HepG2 (cell line): ENCODE measurements around the gene ACTR10. TPM values are rescaled to one million over a fixed set of nuclear protein-coding genes. Genes with fewer than 3 reads are reported as not detected.

Experiments used
- ATAC-seq: fragments of 200-7000 bp; cut with Tn5 transposase; 3 replicates; pipeline ENCODE4 v1.9.1; 2020; ENCODE audit warnings: mild to moderate bottlenecking, moderate library complexity
- BruUV-seq: library from RNA; stranded (reverse); fragments of 400-500 nt; replicated peaks from 2 replicates; lab custom pipeline; 2021; lab: Mats Ljungman, UMichigan
- CTCF ChIA-PET: fragments of 300-600 bp; formaldehyde crosslinking; extraction: SDS; loops from one replicate; lab custom pipeline; 2021; ENCODE audit warnings: low total read pairs, inconsistent platforms, low intra/inter-chr PET ratio; lab: Yijun Ruan, JAX
- POLR2A ChIA-PET: fragments of 350-600 bp; sonication (Branson Sonifier 250); formaldehyde crosslinking; loops from one replicate; lab custom pipeline; 2020; ENCODE audit warnings: antibody characterized with exemption, inconsistent platforms; lab: Yijun Ruan, JAX
- DNase-seq: peaks from one replicate; pipeline ENCODE4 v3.0.0-alpha.2; 2015; ENCODE audit warnings: low spot score
- FAIRE-seq: peaks from 3 replicates; lab custom pipeline; 2011; peaks lifted over from hg19 to GRCh38; lab: Jason Lieb, UNC
- H2AFZ ChIP-seq: one replicate; pipeline ENCODE4 v1.6.1; 2011; ENCODE audit warnings: low read length, inconsistent platforms
- H3K27ac ChIP-seq: fragments of 300-600 bp; 3 replicates; pipeline ENCODE4 v1.8.0; 2011; ENCODE audit warnings: mixed run types, mild to moderate bottlenecking, mixed read lengths, low read length, inconsistent platforms; ENCODE audit not compliant: insufficient read depth; ENCODE audit errors: extremely low read length
- H3K27me3 ChIP-seq, 2 experiments: fragments of 200-600 bp in 1 of 2; 2 replicates in 1 of 2; 3 replicates in 1 of 2; pipeline versions ENCODE4 v1.6.0 to v1.8.0; 2011; ENCODE audit warnings: low read length in 2 of 2, mild to moderate bottlenecking in 2 of 2, moderate library complexity in 2 of 2, inconsistent platforms in 1 of 2; ENCODE audit not compliant: insufficient read depth in 2 of 2, control insufficient read depth in 1 of 2
- H3K36me3 ChIP-seq, 2 experiments: fragments of 200-600 bp in 1 of 2; replicated peaks in 1 of 2; 2 replicates in 1 of 2; 3 replicates in 1 of 2; pipeline versions ENCODE4 v1.5.1 to v1.8.0; 2011; ENCODE audit warnings: low read length in 2 of 2, inconsistent platforms in 1 of 2; ENCODE audit not compliant: insufficient read depth in 2 of 2, control insufficient read depth in 1 of 2
- H3K4me1 ChIP-seq: 2 replicates; pipeline ENCODE4 v1.5.1; 2012; ENCODE audit warnings: low read length, inconsistent platforms; ENCODE audit not compliant: insufficient read depth
- H3K4me2 ChIP-seq: 2 replicates; pipeline ENCODE4 v1.6.0; 2011; ENCODE audit warnings: low read depth, low read length, inconsistent platforms
- H3K4me3 ChIP-seq, 3 experiments: fragments of 200-600 bp in 1 of 3; sonication (generic), shearing (Covaris generic) in 1 of 3; replicated peaks in 1 of 3; 2 replicates each; pipeline ENCODE4 v1.5.1; 2011 to 2016; ENCODE audit warnings: low read length in 3 of 3, inconsistent platforms in 2 of 3, low read depth in 2 of 3, mild to moderate bottlenecking in 2 of 3, control low read depth in 1 of 3, mixed read lengths in 1 of 3; ENCODE audit not compliant: insufficient read depth in 1 of 3
- H3K79me2 ChIP-seq: one replicate; pipeline ENCODE4 v1.6.1; 2011; ENCODE audit warnings: low read length, inconsistent platforms; ENCODE audit not compliant: insufficient read depth
- H3K9ac ChIP-seq: 2 replicates; pipeline ENCODE4 v1.6.0; 2011; ENCODE audit warnings: mild to moderate bottlenecking, low read depth, low read length, inconsistent platforms; ENCODE audit not compliant: insufficient read depth
- H3K9me3 ChIP-seq: 2 replicates; pipeline ENCODE4 v1.5.1; 2012; ENCODE audit warnings: mild to moderate bottlenecking, low read length
- H4K20me1 ChIP-seq: 2 replicates; pipeline ENCODE4 v1.6.0; 2011; ENCODE audit warnings: inconsistent platforms, mild to moderate bottlenecking, low read length, moderate library complexity; ENCODE audit not compliant: insufficient read depth
- DNMT1 ChIP-seq: sonication (generic); formaldehyde crosslinking; IDR thresholded peaks from 2 replicates; pipeline ENCODE4 v1.5.1; 2020; ENCODE audit warnings: mild to moderate bottlenecking, missing genetic modification reagents
- FOXP4 ChIP-seq: sonication (generic); formaldehyde crosslinking; IDR thresholded peaks from 2 replicates; pipeline ENCODE4 v1.4.0; 2020; ENCODE audit warnings: missing genetic modification reagents
- GABPA ChIP-seq, 2 experiments: IDR thresholded peaks; 2 replicates each; pipeline ENCODE4 v1.6.1; 2011 to 2016; ENCODE audit warnings: low read depth in 2 of 2, low read length in 1 of 2, missing biosample characterization in 1 of 2, missing genetic modification characterization in 1 of 2
- NFAT5 ChIP-seq: sonication (generic); formaldehyde crosslinking; IDR thresholded peaks from 2 replicates; pipeline ENCODE4 v1.4.0; 2020; ENCODE audit warnings: missing genetic modification reagents
- PCBP1 ChIP-seq: fragments of 200-400 bp; formaldehyde crosslinking; IDR thresholded peaks from 2 replicates; pipeline ENCODE4 v1.6.1; 2017; ENCODE audit warnings: mild to moderate bottlenecking, low read depth, low read length, borderline replicate concordance
- SOX5 ChIP-seq: IDR thresholded peaks from 2 replicates; pipeline ENCODE4 v1.6.1; 2016; ENCODE audit warnings: borderline replicate concordance
- ZBED4 ChIP-seq: sonication (generic); formaldehyde crosslinking; IDR thresholded peaks from 2 replicates; pipeline ENCODE4 v1.4.0; 2020; ENCODE audit warnings: missing genetic modification reagents, borderline replicate concordance
- ZNF124 ChIP-seq: sonication (generic); formaldehyde crosslinking; IDR thresholded peaks from 2 replicates; pipeline ENCODE4 v1.4.0; 2020; ENCODE audit warnings: missing genetic modification reagents
- ZNF678 ChIP-seq: sonication (generic); formaldehyde crosslinking; IDR thresholded peaks from 2 replicates; pipeline ENCODE4 v1.4.0; 2020; ENCODE audit warnings: mild to moderate bottlenecking, missing genetic modification reagents
- ZNF704 ChIP-seq: sonication (generic); formaldehyde crosslinking; IDR thresholded peaks from 2 replicates; pipeline ENCODE4 v1.8.1; 2023; ENCODE audit warnings: mild to moderate bottlenecking, inconsistent platforms, moderate library complexity, missing genetic modification reagents, borderline replicate concordance
- ZNF879 ChIP-seq: sonication (generic); formaldehyde crosslinking; IDR thresholded peaks from 2 replicates; pipeline ENCODE4 v1.8.1; 2023; ENCODE audit warnings: missing genetic modification reagents
- ZSCAN25 ChIP-seq: sonication (generic); formaldehyde crosslinking; IDR thresholded peaks from 2 replicates; pipeline ENCODE4 v1.8.0; 2022; ENCODE audit warnings: mild to moderate bottlenecking, missing genetic modification reagents
- in situ Hi-C: cut with HindIII; loops from 2 replicates; pipeline ENCODE4 v1.10.0; 2017; ENCODE audit warnings: low pct_unique_long_range_greater_than_20kb; ENCODE audit not compliant: extremely low pct_ligation_motif_present
- intact Hi-C: fragments of 100-400 bp; cut with micrococcal nuclease; formaldehyde crosslinking; loops from one replicate; pipeline ENCODE4 v1.10.0; 2022; ENCODE audit not compliant: unreplicated experiment
- polyA plus RNA-seq, 8 experiments: library from polyadenylated mRNA; depleted of rRNA in 3 of 8; stranded (reverse) in 7 of 8; unstranded in 1 of 8; fragments of >200 nt; fragmentation: Illumina TruSeq in 4 of 8; extraction: Trizol in 4 of 8; gene quantifications; 2 replicates each; pipeline versions ENCODE4 v1.2.1 to v1.2.3, GENCODE V29; 2011 to 2016; ENCODE audit warnings: low read depth in 4 of 8, missing spikeins in 1 of 8, mixed read lengths in 1 of 8; ENCODE audit not compliant: insufficient read depth in 1 of 8
- total RNA-seq, 5 experiments: library from RNA; depleted of rRNA; stranded (reverse); fragments of >200 nt; fragmentation: Illumina TruSeq; extraction: Trizol; gene quantifications; 2 replicates each; pipeline ENCODE4 v1.2.3, GENCODE V29; 2016; ENCODE audit warnings: low read depth in 1 of 5

ACTR10 gene
- total and polyA plus RNA-seq, 2 of the 13 experiments (the other 11 are each of a cell fraction or from before 2014, with no cell fraction given), result 30.0 to 41.3 TPM

- Histone ChIP-seq H3K4me2 (no peak overlapping the region), H3K4me3 (no peak overlapping the region), H3K36me3 (no peaks in the 10 kb centered on the region), H3K9me3 (no peaks in the 10 kb centered on the region), H2AFZ (no peak overlapping the region), H4K20me1 (no peaks in the 10 kb centered on the region), H3K4me1 (no peaks in the 10 kb centered on the region), H3K27ac (no peak overlapping the region), H3K27me3 (no peaks in the 10 kb centered on the region; a peak in 1 of 5 replicates), H3K9ac (no peak overlapping the region), H3K79me2 (no peaks in the 10 kb centered on the region)
- ChIA-PET CTCF (no interaction called here), POLR2A (no interaction called here)
- BruUV-seq, result no TSS peak
- in situ Hi-C loops, result no loop called here
- ATAC-seq (no peak), FAIRE-seq (no peak), DNase-seq (no peak)
- intact Hi-C loops, result no loop called here
- TF ChIP-seq ZNF678 (CRISPR knock-in tag), result no peak
- no peak for TF ChIP-seq NFAT5 (CRISPR knock-in tag)
- no peak for TF ChIP-seq GABPA (IDR thresholded peaks at IDR 0.05; ENCODE audit: low read depth, low read length)
- TF ChIP-seq GABPA (CRISPR knock-in tag; IDR thresholded peaks at IDR 0.05; ENCODE audit: low read depth), result no peak
- TF ChIP-seq SOX5 (CRISPR knock-in tag), result no peak
- no peak for TF ChIP-seq ZBED4 (CRISPR knock-in tag)
- TF ChIP-seq ZNF124, result no peak
- TF ChIP-seq FOXP4 (CRISPR knock-in tag), result no peak
- no peak for TF ChIP-seq ZNF879 (CRISPR knock-in tag)
- no peak for TF ChIP-seq ZNF704 (CRISPR knock-in tag)
- no peak for TF ChIP-seq ZSCAN25 (CRISPR knock-in tag)
- no peak for TF ChIP-seq PCBP1
- no peak for TF ChIP-seq DNMT1 (CRISPR knock-in tag)
Observed at GRCh38 chr14:58160561-58160960, 39.4 kb upstream of the ACTR10 start.
